Raji (cell line): Measurements from ENCODE around the gene MYLK.

ENCODE experiments used
- POLR2A ChIP-seq: IDR thresholded peaks from 2 replicates; pipeline ENCODE4 v1.6.1; 2011; ENCODE audit warnings: low read depth, low read length, control low read depth; ENCODE audit not compliant: insufficient read depth

The MYLK gene

GRCh38 chr3:123843668-123844067 lies 40.5 kb downstream of the MYLK start:
- TF ChIP-seq POLR2A, result no peak

GRCh38 chr3:123842711-123843110 lies 41.4 kb downstream of the MYLK start:
- TF ChIP-seq POLR2A, result no peak

- TF ChIP-seq POLR2A, result no peak
These were observed 42.5 kb downstream of the MYLK start for GRCh38 chr3:123841476-123842238.

- no peak for TF ChIP-seq POLR2A
These were observed 43.2 kb downstream of the MYLK start for GRCh38 chr3:123840961-123841360.

- TF ChIP-seq POLR2A, result no peak
These were observed 46.3 kb downstream of the MYLK start for GRCh38 chr3:123837858-123838257.

- no peak for TF ChIP-seq POLR2A
These were observed 49.5 kb downstream of the MYLK start for GRCh38 chr3:123834631-123835030.

- no peak for TF ChIP-seq POLR2A
These were observed 50.7 kb downstream of the MYLK start for GRCh38 chr3:123833398-123833785.

- TF ChIP-seq POLR2A, result no peak
These were observed 51.3 kb downstream of the MYLK start for GRCh38 chr3:123832692-123833397.

GRCh38 chr3:123831420-123831819 lies 52.7 kb downstream of the MYLK start:
- TF ChIP-seq POLR2A, result no peak

GRCh38 chr3:123821920-123822319 lies 62.2 kb downstream of the MYLK start:
- no peak for TF ChIP-seq POLR2A

GRCh38 chr3:123819949-123820348 lies 64.2 kb downstream of the MYLK start:
- no peak for TF ChIP-seq POLR2A

GRCh38 chr3:123818921-123819429 lies 65.2 kb downstream of the MYLK start:
- TF ChIP-seq POLR2A, result no peak

- no peak for TF ChIP-seq POLR2A
These were observed 65.7 kb downstream of the MYLK start for GRCh38 chr3:123818324-123818920.

- TF ChIP-seq POLR2A, result no peak
These were observed 66.7 kb downstream of the MYLK start for GRCh38 chr3:123817413-123817812.

GRCh38 chr3:123816673-123817207 lies 67.4 kb downstream of the MYLK start:
- no peak for TF ChIP-seq POLR2A

GRCh38 chr3:123815981-123816380 lies 68.2 kb downstream of the MYLK start:
- no peak for TF ChIP-seq POLR2A
